GM19240 (cell line): Measurements from ENCODE around the gene ATG9A.
A peak's percentile ranks its signal among the peaks of the same experiment; 100 is the strongest.
"Not testable (repeated sequence)": the region's sequence is repeated elsewhere in the genome, so short reads cannot be mapped to it uniquely, and the experiment has no call there.

ENCODE experiments used
- DNase-seq: peaks from one replicate; pipeline ENCODE4 v3.0.0; 2011; ENCODE audit warnings: low spot score; ENCODE audit not compliant: insufficient read length

Gene ATG9A, protein sequence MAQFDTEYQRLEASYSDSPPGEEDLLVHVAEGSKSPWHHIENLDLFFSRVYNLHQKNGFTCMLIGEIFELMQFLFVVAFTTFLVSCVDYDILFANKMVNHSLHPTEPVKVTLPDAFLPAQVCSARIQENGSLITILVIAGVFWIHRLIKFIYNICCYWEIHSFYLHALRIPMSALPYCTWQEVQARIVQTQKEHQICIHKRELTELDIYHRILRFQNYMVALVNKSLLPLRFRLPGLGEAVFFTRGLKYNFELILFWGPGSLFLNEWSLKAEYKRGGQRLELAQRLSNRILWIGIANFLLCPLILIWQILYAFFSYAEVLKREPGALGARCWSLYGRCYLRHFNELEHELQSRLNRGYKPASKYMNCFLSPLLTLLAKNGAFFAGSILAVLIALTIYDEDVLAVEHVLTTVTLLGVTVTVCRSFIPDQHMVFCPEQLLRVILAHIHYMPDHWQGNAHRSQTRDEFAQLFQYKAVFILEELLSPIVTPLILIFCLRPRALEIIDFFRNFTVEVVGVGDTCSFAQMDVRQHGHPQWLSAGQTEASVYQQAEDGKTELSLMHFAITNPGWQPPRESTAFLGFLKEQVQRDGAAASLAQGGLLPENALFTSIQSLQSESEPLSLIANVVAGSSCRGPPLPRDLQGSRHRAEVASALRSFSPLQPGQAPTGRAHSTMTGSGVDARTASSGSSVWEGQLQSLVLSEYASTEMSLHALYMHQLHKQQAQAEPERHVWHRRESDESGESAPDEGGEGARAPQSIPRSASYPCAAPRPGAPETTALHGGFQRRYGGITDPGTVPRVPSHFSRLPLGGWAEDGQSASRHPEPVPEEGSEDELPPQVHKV

GRCh38 chr2:219229305-219230058 is at the start of gene ATG9A, which contains the start of gene ANKZF1:
Gene ATG9A (minus strand): TSS chr2:219229636. CDS start chr2:219228024, 1,612 bp downstream.
Gene ANKZF1 (plus strand): TSS chr2:219229806. CDS start chr2:219230258, 452 bp downstream.
- peak; percentile 99 for DNase-seq

GRCh38 chr2:219278655-219279150 is 49.3 kb upstream of the ATG9A start:
- DNase-seq: no peak

GRCh38 chr2:219277703-219278654 is 48.5 kb upstream of the ATG9A start:
- peak; percentile 69 for DNase-seq

DNA sequence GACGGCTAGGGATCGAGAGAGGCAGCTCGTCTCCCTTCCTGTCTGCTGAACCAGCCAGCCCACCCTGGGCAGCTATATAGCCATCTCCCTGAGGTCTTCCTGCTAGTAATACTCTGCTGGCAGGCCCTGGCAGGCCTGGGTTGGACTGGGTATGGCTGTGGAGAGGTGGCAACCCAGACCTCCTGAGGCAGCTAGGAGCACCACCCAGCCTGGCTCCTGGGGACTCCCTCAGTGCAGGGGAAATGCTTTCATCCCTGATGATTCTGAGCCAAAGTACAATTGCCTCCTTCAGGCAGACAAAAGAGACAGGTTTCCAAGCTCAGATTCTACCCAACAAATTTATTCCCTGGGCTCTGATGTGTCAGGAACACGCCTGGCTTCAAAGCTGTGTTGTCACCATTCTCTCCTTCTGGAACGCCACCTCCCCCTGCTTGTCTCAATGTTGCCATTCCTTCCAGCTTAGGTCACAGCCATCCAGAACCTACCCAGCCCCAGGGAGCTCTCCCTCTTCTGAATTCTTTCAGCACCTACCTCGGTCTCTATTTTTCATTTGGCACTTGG is 45.0 kb upstream of the ATG9A start:
- DNase-seq: no peak

DNA sequence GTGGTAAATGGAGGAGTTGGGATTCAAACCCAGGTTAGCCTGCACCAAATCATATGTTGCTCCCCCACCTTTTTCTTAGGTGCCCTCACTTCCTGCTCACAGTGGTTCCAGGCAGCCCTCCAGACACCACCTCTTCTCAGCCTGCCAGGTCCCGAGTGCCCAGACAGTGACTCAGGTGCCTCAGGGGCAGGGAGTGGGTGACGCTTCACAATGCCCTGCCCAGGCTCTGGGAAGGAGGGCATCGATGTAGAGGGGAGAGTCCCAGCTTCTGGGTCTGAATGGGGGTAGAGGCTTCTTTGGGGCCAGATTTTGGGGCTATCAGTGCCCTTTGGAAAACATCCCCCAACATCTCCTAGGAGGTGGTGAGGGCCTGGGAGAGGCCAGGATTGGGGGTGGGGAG is 44.5 kb upstream of the ATG9A start:
- DNase-seq: no peak

- no peak for DNase-seq
Measured at GRCh38 chr2:219272995-219273394, 43.6 kb upstream of the ATG9A start.

GRCh38 chr2:219272356-219272755 is 42.9 kb upstream of the ATG9A start:
- DNase-seq: no peak

DNA sequence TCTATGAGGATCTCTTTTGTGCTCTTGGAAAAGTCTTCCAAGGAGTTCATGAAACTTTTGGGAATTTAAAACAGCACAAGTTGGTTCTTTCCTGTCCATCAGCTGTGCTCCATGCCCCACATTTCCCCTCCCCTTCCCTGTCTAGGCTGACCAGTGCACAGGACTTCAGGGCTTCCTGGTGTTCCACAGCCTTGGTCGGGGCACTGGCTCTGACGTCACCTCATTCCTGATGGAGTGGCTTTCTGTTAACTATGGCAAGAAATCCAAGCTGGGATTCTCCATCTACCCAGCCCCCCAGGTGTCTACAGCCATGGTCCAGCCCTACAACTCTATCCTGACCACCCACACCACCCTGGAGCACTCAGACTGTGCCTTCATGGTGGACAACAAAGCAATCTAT is 41.6 kb upstream of the ATG9A start:
- DNase-seq: no peak

DNA sequence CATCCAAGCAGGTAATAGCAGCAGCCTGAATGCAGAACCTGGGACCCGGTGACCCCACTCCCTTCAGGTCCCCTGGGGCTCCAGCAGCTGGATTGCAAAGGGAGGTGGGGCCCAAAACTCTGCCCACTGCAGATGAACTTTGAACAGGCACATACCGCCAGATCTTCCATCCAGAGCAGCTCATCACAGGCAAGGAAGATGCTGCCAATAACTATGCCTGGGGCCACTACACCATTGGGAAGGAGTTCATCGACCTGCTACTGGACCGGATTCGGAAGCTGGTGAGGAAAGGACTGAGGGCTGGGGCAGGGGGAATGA is 40.6 kb upstream of the ATG9A start:
- DNase-seq: no peak

- no peak for DNase-seq
Measured at GRCh38 chr2:219269362-219270054, 40.1 kb upstream of the ATG9A start.

GRCh38 chr2:219268294-219268693 is 38.9 kb upstream of the ATG9A start:
- DNase-seq: no peak

GRCh38 chr2:219266886-219267285 is 37.5 kb upstream of the ATG9A start:
- DNase-seq: no peak

- no peak for DNase-seq
Measured at GRCh38 chr2:219266232-219266631, 36.8 kb upstream of the ATG9A start.

- DNase-seq: no peak
Measured at GRCh38 chr2:219261024-219261855, 31.8 kb upstream of the ATG9A start.

DNA sequence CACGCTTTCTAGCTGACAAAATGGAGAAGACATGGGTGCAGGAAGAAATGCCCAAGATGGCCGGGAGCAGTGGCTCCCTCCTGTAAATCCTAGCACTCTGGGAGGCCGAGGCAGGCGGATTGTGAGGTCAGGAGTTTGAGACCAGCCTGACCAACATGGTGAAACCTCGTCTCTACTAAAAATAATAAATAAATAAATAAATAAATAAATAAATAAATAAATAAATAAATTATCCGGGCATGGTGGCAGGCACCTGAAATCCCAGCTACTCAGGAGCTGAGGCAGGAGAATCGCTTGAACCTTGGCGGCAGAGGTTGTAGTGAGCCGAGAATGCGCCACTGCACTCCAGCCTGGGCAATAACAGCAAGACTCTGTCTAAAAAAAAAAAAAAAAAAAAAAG is 29.5 kb upstream of the ATG9A start:
- DNase-seq: not testable (repeated sequence)

GRCh38 chr2:219254590-219255201 is 25.3 kb upstream of the ATG9A start:
- no peak for DNase-seq

DNA sequence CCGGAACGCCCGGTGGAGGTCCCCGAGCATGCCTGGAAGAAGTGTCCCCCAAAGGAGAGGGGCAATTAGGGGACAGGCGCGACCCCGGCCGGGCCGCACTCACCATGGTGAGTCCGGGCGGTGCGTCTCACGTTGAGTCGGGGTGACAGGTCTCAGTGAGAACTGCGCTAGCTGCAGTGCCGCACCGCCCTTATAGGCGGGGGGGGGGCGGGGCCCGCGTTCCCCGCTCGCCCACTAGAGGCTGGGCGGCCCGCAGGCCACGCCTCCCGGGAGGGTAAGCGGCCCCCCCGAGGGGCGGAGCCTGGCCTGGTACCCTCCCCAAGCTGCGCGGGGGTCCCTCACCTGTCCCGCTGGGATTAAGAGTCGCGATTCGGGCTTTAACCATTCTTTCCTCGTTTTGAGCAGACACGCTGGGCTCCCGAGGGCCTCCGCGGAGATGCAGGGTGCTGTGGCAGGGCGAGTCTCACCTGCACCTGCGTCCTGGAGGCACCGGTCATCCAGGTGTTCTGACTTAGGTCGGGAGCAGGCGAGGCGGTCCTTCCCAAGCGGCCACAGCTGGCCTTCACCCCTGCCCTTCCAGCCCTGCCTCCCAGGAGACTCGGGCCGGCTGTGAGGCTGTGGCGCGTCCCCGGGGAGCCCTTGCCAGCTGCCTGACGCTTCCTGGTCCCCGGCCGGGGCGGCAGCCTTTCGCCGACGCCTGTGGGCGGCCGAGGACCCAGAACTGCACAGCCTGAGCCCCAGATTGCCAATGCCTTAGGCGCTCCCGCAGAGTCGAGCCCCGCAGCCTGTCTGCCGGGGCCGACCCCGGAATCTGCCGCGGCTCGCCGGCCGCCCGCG is 24.5 kb upstream of the ATG9A start, which contains the start of gene TUBA4A:
TUBA4A (minus strand) TSS at position 166 of the 837 bp plus-strand sequence; CDS start at position 106, 60 bp downstream.
- DNase-seq: peak; percentile 80
